Lower leg skin (tissue), 4 donors: Measurements from ENCODE around the gene SERAC1. TPM values are rescaled to one million over a fixed set of nuclear protein-coding genes. Genes with fewer than 3 reads are reported as not detected.

Source experiments
- DNase-seq, 2 donors: peaks; one replicate each; pipeline ENCODE4 v3.0.0-alpha.2; 2019; ENCODE audit warnings: low spot score in 2 of 2
- H3K4me3 ChIP-seq: fragments of 200-600 bp; sonication (generic); 2 replicates; pipeline ENCODE4 v1.5.1; 2017; ENCODE audit warnings: mild to moderate bottlenecking, low read depth; ENCODE audit not compliant: poor library complexity, severe bottlenecking
- CTCF ChIP-seq, 3 donors: fragments of 450-650 bp; IDR thresholded peaks; one replicate each; pipeline ENCODE4 v1.5.1; 2016; ENCODE audit warnings: antibody characterized with exemption in 3 of 3, mild to moderate bottlenecking in 3 of 3, moderate library complexity in 2 of 3
- POLR2A ChIP-seq, 2 donors: fragments of 450-650 bp; IDR thresholded peaks; one replicate each; pipeline ENCODE4 v1.6.1; 2016 to 2017; ENCODE audit warnings: antibody characterized with exemption in 2 of 2, mild to moderate bottlenecking in 1 of 2, moderate library complexity in 1 of 2
- WGBS, 2 donors: methylation state at CpG; one replicate each; pipeline ENCODE4 v1.1.5; 2018; 5-methylcytosine and 5-hydroxymethylcytosine counted together
- intact Hi-C: fragments of 100-400 bp; cut with DNase I; formaldehyde crosslinking; loops from one replicate; pipeline ENCODE4 v1.15.0; 2023; ENCODE audit warnings: low total_unique reads
- total RNA-seq, 4 donors: library from RNA; depleted of rRNA; stranded (reverse); fragments of >200 nt; gene quantifications; one replicate each; pipeline ENCODE4 v1.1.0, GENCODE V29; 2016

SERAC1 gene
- total RNA-seq, 4 donors from 2014 or later, result 9.2 to 13.9 (median 11.0) TPM

GRCh38 chr6:158111987-158112386 is 56.1 kb downstream of the SERAC1 start:
- WGBS, 2 donors, result 96 to 98% methylated on average over 5 of the region's 5 CpGs
- intact Hi-C loops, result no loop called here
- TF ChIP-seq POLR2A (IDR thresholded peaks at IDR 0.05), result no peak
- no peak for TF ChIP-seq CTCF (IDR thresholded peaks at IDR 0.05)
- no peak overlapping the region for H3K4me3 ChIP-seq
- no peak for DNase-seq

GRCh38 chr6:158110986-158111385 is 57.1 kb downstream of the SERAC1 start:
- intact Hi-C loops, result no loop called here
- no peak overlapping the region for H3K4me3 ChIP-seq
- TF ChIP-seq POLR2A (IDR thresholded peaks at IDR 0.05), result no peak
- no peak for TF ChIP-seq CTCF (IDR thresholded peaks at IDR 0.05)
- WGBS, 2 donors, result 88 to 92% methylated on average over 5 of the region's 5 CpGs
- DNase-seq, result no peak

- no peak overlapping the region for H3K4me3 ChIP-seq
- 96 to 97% methylated on average over 2 of the region's 2 CpGs for WGBS, 2 donors
- intact Hi-C loops, result no loop called here
- DNase-seq, result no peak
- TF ChIP-seq CTCF (IDR thresholded peaks at IDR 0.05) (no peak), POLR2A (IDR thresholded peaks at IDR 0.05) (no peak)
These were observed 58.3 kb downstream of the SERAC1 start for GRCh38 chr6:158109748-158110147.

GRCh38 chr6:158104696-158105095 is 63.4 kb downstream of the SERAC1 start:
- no peak for DNase-seq
- TF ChIP-seq CTCF (IDR thresholded peaks at IDR 0.05), result no peak
- TF ChIP-seq POLR2A (IDR thresholded peaks at IDR 0.05), result no peak
- intact Hi-C loops, result no loop called here
- whole genome bisulfite sequencing, 2 donors, result 88 to 91% methylated on average over 2 of the region's 2 CpGs
- H3K4me3 ChIP-seq, result no peak overlapping the region

GRCh38 chr6:158103228-158103627 is 64.8 kb downstream of the SERAC1 start:
- TF ChIP-seq CTCF (IDR thresholded peaks at IDR 0.05), result no peak
- TF ChIP-seq POLR2A (IDR thresholded peaks at IDR 0.05), result no peak

GRCh38 chr6:158095671-158096070 is 72.4 kb downstream of the SERAC1 start:
- 95 to 99% methylated on average over 14 to 15 of the region's 15 CpGs for WGBS, 2 donors
- no peak for DNase-seq
- TF ChIP-seq POLR2A (IDR thresholded peaks at IDR 0.05) (no peak), CTCF (IDR thresholded peaks at IDR 0.05) (no peak)
- no peak overlapping the region for H3K4me3 ChIP-seq
- intact Hi-C loops, result no loop called here

More at GRCh38 chr6:158103228-158103627, 64.8 kb downstream of the SERAC1 start:
- no peak overlapping the region for H3K4me3 ChIP-seq
- no peak for DNase-seq
- intact Hi-C loops, result no loop called here
- 90 to 92% methylated on average over 4 of the region's 4 CpGs for WGBS, 2 donors
